Ovary (tissue), 3 donors: ENCODE data around the gene LIPG.

Experiments
- EP300 ChIP-seq: sonication (generic); formaldehyde crosslinking; IDR thresholded peaks from one replicate; pipeline ENCODE4 v1.6.1; 2017; ENCODE audit warnings: antibody characterized with exemption
- POLR2A ChIP-seq: fragments of 450-650 bp; IDR thresholded peaks from one replicate; pipeline ENCODE4 v1.6.1; 2017; ENCODE audit warnings: antibody characterized with exemption, mild to moderate bottlenecking, moderate library complexity
- TF ChIP-seq, protein P1 (sequence below), 3 donors: fragments of 450-650 bp in 2 of 3; fragments of 200-600 bp in 1 of 3; IDR thresholded peaks; one replicate each; pipeline versions ENCODE4 v1.5.1 to v1.8.0; 2016 to 2022; ENCODE audit warnings: antibody characterized with exemption in 3 of 3, mild to moderate bottlenecking in 1 of 3
- donor health status: DM: no; HTN: no; CAD: no.

DNA sequence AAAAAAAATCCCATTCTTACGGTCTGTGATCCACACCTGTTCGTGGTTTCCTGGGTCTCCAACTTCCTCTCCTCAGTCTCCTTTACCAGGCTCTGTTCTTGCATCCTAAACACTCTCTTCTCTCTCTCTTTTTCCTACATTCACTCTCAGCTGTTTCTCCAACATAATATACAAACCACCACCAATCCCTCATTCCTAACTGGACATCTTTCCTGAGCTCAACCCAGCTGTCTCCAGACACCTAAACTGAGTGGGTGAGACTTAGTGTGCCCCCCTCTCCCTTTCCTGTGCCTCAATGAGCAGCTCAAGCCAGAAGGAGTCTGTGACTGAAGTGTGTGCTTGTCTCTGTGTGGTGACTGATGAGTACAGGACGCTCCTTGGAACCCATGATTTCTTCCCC, 59.4 kb downstream of the LIPG start:
- TF ChIP-seq, protein P1, sequence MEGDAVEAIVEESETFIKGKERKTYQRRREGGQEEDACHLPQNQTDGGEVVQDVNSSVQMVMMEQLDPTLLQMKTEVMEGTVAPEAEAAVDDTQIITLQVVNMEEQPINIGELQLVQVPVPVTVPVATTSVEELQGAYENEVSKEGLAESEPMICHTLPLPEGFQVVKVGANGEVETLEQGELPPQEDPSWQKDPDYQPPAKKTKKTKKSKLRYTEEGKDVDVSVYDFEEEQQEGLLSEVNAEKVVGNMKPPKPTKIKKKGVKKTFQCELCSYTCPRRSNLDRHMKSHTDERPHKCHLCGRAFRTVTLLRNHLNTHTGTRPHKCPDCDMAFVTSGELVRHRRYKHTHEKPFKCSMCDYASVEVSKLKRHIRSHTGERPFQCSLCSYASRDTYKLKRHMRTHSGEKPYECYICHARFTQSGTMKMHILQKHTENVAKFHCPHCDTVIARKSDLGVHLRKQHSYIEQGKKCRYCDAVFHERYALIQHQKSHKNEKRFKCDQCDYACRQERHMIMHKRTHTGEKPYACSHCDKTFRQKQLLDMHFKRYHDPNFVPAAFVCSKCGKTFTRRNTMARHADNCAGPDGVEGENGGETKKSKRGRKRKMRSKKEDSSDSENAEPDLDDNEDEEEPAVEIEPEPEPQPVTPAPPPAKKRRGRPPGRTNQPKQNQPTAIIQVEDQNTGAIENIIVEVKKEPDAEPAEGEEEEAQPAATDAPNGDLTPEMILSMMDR (IDR thresholded peaks at IDR 0.05), result no peak
- no peak for TF ChIP-seq EP300
- no peak for TF ChIP-seq POLR2A
